Thyroid gland (tissue), 4 donors: ENCODE data around the gene PDE3A. TPM values are rescaled to one million over a fixed set of nuclear protein-coding genes. Genes with fewer than 3 reads are reported as not detected.

Source experiments
- DNase-seq, 2 donors: peaks; one replicate each; pipeline ENCODE4 v3.0.0-alpha.2; 2019
- H3K27ac ChIP-seq, 3 donors: fragments of 200-600 bp; sonication (generic); 1 replicate in 2 of 3; 2 replicates in 1 of 3; pipeline ENCODE4 v1.5.1; 2016 to 2019; ENCODE audit warnings: mild to moderate bottlenecking in 1 of 3, moderate library complexity in 1 of 3
- H3K27me3 ChIP-seq: fragments of 200-600 bp; sonication (generic); one replicate; pipeline ENCODE4 v1.5.1; 2019
- H3K36me3 ChIP-seq, 2 donors: fragments of 200-600 bp; sonication (generic); one replicate each; pipeline ENCODE4 v1.5.1; 2016 to 2019
- H3K4me1 ChIP-seq, 2 donors: fragments of 200-600 bp; sonication (generic); one replicate each; pipeline ENCODE4 v1.5.1; 2017 to 2019
- H3K4me3 ChIP-seq, 3 donors: fragments of 200-600 bp; sonication (generic); replicated peaks in 1 of 3; 1 replicate in 2 of 3; 2 replicates in 1 of 3; pipeline ENCODE4 v1.5.1; 2016; ENCODE audit warnings: mild to moderate bottlenecking in 1 of 3
- H3K9me3 ChIP-seq: fragments of 200-600 bp; sonication (generic); one replicate; pipeline ENCODE4 v1.5.1; 2017
- POLR2A ChIP-seq, 2 donors: fragments of 450-650 bp; IDR thresholded peaks; one replicate each; pipeline ENCODE4 v1.6.1; 2017; ENCODE audit warnings: antibody characterized with exemption in 2 of 2, mild to moderate bottlenecking in 2 of 2, moderate library complexity in 1 of 2
- WGBS, 2 donors: methylation state at CpG; one replicate each; pipeline ENCODE4 v1.1.5; 2017; 5-methylcytosine and 5-hydroxymethylcytosine counted together
- intact Hi-C: fragments of 100-400 bp; cut with DNase I; formaldehyde crosslinking; loops from one replicate; pipeline ENCODE4 v1.15.1; 2023
- total RNA-seq, 4 donors: library from RNA; depleted of rRNA; stranded (reverse); fragments of >200 nt; gene quantifications; one replicate each; pipeline ENCODE4 v1.2.3, GENCODE V29; 2016
- TF ChIP-seq, protein P1 (sequence below), 6 experiments: fragments of 200-600 bp in 3 of 6; fragments of 450-650 bp in 3 of 6; sonication (generic) in 3 of 6; IDR thresholded peaks; one replicate each; pipeline ENCODE4 v1.5.1; 2016 to 2019; ENCODE audit warnings: antibody characterized with exemption in 6 of 6, mild to moderate bottlenecking in 2 of 6, inconsistent platforms in 1 of 6, moderate library complexity in 1 of 6

The PDE3A gene
- total RNA-seq, 4 donors from 2014 or later = 2.8 to 9.9 (median 6.7) TPM

DNA sequence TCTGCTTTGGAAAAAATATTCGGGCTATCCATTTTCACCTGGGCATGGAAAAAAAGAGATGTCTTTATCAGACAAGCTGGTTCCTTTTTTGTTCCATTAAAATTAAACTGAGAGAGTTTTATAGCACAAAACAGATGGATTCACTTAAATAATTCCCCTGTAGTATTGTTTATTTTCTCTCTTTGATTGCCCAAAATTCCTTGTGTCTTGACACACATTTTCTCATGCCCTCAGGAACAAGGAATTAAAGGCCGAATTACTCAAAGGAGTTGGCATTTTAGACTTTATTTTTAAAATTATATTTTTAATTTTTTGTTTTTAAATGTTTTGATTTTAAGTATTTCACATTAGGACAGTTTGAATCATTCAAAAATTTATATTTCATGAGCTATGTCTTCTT is 257.2 kb downstream of the PDE3A start:
- DNase-seq = no peak
- peaks cover 10 to 13% of the 10 kb centered on the region in 2 donors for H3K4me1 ChIP-seq
- no peaks in the 10 kb centered on the region for H3K36me3 ChIP-seq
- no peaks in the 10 kb centered on the region for H3K27me3 ChIP-seq
- intact Hi-C loops = no loop called here
- no peak overlapping the region for H3K4me3 ChIP-seq
- no peaks in the 10 kb centered on the region for H3K9me3 ChIP-seq
- TF ChIP-seq POLR2A (IDR thresholded peaks at IDR 0.05) = no peak
- TF ChIP-seq, protein P1, sequence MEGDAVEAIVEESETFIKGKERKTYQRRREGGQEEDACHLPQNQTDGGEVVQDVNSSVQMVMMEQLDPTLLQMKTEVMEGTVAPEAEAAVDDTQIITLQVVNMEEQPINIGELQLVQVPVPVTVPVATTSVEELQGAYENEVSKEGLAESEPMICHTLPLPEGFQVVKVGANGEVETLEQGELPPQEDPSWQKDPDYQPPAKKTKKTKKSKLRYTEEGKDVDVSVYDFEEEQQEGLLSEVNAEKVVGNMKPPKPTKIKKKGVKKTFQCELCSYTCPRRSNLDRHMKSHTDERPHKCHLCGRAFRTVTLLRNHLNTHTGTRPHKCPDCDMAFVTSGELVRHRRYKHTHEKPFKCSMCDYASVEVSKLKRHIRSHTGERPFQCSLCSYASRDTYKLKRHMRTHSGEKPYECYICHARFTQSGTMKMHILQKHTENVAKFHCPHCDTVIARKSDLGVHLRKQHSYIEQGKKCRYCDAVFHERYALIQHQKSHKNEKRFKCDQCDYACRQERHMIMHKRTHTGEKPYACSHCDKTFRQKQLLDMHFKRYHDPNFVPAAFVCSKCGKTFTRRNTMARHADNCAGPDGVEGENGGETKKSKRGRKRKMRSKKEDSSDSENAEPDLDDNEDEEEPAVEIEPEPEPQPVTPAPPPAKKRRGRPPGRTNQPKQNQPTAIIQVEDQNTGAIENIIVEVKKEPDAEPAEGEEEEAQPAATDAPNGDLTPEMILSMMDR (IDR thresholded peaks at IDR 0.05) = no peak
- 77 to 86% methylated on average over 2 of the region's 2 CpGs for WGBS, 2 donors
- no peak overlapping the region for H3K27ac ChIP-seq

DNA sequence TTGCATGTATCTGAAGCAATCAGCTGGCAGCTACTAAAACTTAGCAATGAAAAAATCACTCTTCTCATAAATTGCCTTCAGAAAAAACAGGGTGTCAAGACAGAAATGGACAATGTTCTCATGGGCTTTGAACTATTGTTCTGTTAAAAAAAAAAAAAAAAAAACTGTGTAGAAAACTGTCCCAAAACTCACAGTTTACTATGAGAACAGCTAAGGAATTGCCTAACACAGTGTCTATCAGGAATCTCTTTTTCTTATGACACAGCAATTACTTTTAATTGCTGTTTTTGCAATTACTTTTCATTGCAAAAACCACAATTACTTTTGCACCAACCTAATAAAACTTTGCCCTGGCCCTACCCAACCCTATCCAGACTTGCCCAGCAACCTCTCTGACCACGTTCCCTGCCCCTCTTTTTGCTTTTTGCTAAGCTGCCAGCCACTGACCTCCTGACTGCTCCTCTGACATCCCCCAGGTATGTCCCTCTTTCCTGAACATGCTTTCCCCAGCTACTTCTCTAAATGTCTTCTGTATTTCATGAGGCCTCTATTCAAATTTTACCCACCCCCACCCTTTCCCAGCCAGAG is 258.8 kb downstream of the PDE3A start:
- DNase-seq = no peak
- no peaks in the 10 kb centered on the region for H3K27me3 ChIP-seq
- H3K4me1 ChIP-seq = peaks cover 20 to 22% of the 10 kb centered on the region in 2 donors
- intact Hi-C loops = no loop called here
- H3K36me3 ChIP-seq = no peaks in the 10 kb centered on the region
- 82 to 89% methylated on average over 1 of the region's 1 CpG for WGBS, 2 donors
- H3K27ac ChIP-seq = no peak overlapping the region
- H3K9me3 ChIP-seq = no peaks in the 10 kb centered on the region
- TF ChIP-seq, protein P1 (IDR thresholded peaks at IDR 0.05) = no peak
- H3K4me3 ChIP-seq = no peak overlapping the region

DNA sequence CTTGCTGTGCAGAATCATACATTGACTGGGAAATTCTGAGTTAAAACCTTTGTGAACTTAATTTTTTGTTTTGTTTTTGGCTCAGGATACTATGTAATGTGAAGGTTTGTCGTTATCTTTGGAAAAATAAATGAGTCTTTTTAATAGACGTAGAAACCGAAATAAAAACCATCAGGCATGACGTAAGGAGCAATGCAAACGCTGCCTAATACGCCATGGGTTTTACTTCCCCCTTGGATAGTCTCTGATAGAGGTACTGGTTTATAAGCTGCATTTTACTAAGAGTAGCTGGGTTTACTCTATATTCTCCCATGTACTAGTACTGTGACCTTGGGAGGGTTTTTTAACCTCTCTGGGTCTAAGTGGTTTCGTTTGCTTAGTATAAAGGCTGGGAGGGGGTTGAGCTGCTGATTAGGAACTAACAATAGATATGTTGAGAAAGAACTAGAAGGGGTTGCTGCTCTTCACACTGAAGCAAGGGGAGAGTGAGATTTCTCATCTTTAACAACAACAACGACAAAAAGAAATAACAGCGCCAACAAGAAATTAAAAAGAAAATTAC is 260.0 kb downstream of the PDE3A start:
- no peaks in the 10 kb centered on the region for H3K36me3 ChIP-seq
- no peak overlapping the region for H3K4me3 ChIP-seq
- DNase-seq = no peak
- peaks cover 20 to 25% of the 10 kb centered on the region in 2 donors for H3K4me1 ChIP-seq
- TF ChIP-seq POLR2A (IDR thresholded peaks at IDR 0.05) = no peak
- TF ChIP-seq, protein P1 (IDR thresholded peaks at IDR 0.05) = no peak
- intact Hi-C loops = no loop called here
- no peaks in the 10 kb centered on the region for H3K9me3 ChIP-seq
- H3K27ac ChIP-seq = no peak overlapping the region
- 84 to 86% methylated on average over 9 of the region's 9 CpGs for WGBS, 2 donors
- H3K27me3 ChIP-seq = no peaks in the 10 kb centered on the region

DNA sequence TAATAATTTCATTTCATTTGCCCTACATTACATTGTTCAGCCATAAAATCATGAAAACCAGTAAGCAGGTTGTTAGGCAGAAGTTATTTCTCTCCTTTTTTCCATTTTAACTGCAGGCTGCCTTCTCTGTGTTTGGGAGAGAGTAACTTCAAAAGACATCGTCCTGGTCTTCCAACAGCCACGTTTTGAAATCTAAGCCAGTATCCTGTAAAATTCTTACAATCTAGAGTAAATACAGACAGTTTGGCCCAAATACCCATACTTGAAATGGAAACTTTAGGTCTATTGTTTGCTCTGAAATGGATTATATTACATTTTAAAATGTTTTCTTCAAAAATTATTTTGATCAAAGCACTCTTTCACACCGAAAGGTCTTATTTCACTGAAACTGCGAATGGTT is 260.7 kb downstream of the PDE3A start:
- H3K9me3 ChIP-seq = no peaks in the 10 kb centered on the region
- whole genome bisulfite sequencing, 2 donors = 74 to 76% methylated on average over 4 of the region's 4 CpGs
- TF ChIP-seq, protein P1 (IDR thresholded peaks at IDR 0.05) = no peak
- no peak for TF ChIP-seq POLR2A (IDR thresholded peaks at IDR 0.05)
- intact Hi-C loops = no loop called here
- DNase-seq = no peak
- H3K4me3 ChIP-seq = no peak overlapping the region
- H3K27ac ChIP-seq = peak overlapping the region in 1 of 3 donors; percentile 37
- H3K36me3 ChIP-seq = no peaks in the 10 kb centered on the region
- H3K4me1 ChIP-seq = peaks cover 20 to 25% of the 10 kb centered on the region in 2 donors
- H3K27me3 ChIP-seq = no peaks in the 10 kb centered on the region

DNA sequence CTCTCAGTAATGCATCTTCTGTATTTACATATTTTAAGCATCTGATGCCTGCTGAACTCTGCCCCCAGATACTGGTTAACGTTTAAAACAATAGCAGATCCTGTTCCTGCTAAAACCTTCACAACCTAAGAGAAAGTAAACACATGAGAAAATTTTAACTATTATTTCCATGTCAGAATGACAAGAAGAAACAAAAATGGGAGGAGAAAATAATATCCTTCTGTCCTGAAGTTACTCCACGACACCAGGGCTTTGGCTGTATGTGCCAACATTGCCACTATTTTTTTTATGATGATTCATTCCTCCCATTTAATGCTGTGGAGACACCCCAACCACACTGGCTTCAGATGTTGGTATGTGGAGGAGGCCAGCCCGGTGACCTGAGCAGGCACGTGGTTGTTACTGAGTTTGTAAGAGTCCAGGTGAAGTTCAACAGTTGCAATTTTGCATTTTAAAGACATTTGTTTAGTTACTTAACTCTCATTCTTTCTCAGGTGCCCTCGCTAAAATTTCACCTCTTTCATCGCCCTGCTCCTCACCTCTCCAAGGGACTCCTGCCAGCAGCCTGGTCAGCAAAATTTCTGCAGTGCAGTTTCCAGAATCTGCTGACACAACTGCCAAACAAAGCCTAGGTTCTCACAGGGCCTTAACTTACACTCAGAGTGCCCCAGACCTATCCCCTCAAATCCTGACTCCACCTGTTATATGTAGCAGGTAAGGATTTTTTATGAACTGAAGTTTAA is 261.2 kb downstream of the PDE3A start:
- H3K36me3 ChIP-seq = no peaks in the 10 kb centered on the region
- peak overlapping the region in 1 of 3 donors; percentile 37 for H3K27ac ChIP-seq
- WGBS, 2 donors = 34 to 38% methylated on average over 6 of the region's 6 CpGs
- DNase-seq = peak; percentile 38 to 68
- H3K9me3 ChIP-seq = no peaks in the 10 kb centered on the region
- peaks cover 20 to 25% of the 10 kb centered on the region in 2 donors for H3K4me1 ChIP-seq
- intact Hi-C loops = no loop called here
- no peaks in the 10 kb centered on the region for H3K27me3 ChIP-seq
- H3K4me3 ChIP-seq = no peak overlapping the region
- TF ChIP-seq, protein P1 (IDR thresholded peaks at IDR 0.05) = no peak
- TF ChIP-seq POLR2A (IDR thresholded peaks at IDR 0.05) = no peak
